KMS-11 (cell line): ENCODE data around the gene ADGRL1.
"Not testable (repeated sequence)": the region's sequence is repeated elsewhere in the genome, so short reads cannot be mapped to it uniquely, and the experiment has no call there.

Experiments
- H2AFZ ChIP-seq: fragments of 200-600 bp; sonication (generic); 2 replicates; pipeline ENCODE4 v1.6.1; 2016; ENCODE audit warnings: antibody characterized with exemption, mixed run types, low read depth
- H3K27ac ChIP-seq: fragments of 200-600 bp; sonication (generic); 2 replicates; pipeline ENCODE4 v1.6.1; 2016; ENCODE audit warnings: mild to moderate bottlenecking, mixed run types
- H3K27me3 ChIP-seq: fragments of 200-600 bp; sonication (generic); 2 replicates; pipeline ENCODE4 v1.6.1; 2017; ENCODE audit warnings: mild to moderate bottlenecking, low read depth, mixed run types, moderate library complexity; ENCODE audit not compliant: insufficient read depth
- H3K36me3 ChIP-seq: fragments of 200-600 bp; sonication (generic); 2 replicates; pipeline ENCODE4 v1.6.1; 2017; ENCODE audit warnings: mild to moderate bottlenecking, mixed run types; ENCODE audit not compliant: insufficient read depth
- H3K4me1 ChIP-seq: fragments of 200-600 bp; sonication (generic); 2 replicates; pipeline ENCODE4 v1.6.1; 2016; ENCODE audit warnings: mild to moderate bottlenecking, low read depth, mixed run types; ENCODE audit not compliant: poor library complexity, severe bottlenecking
- H3K4me2 ChIP-seq: fragments of 200-600 bp; sonication (generic); 2 replicates; pipeline ENCODE4 v1.7.0; 2016; ENCODE audit warnings: mild to moderate bottlenecking, mixed run types
- H3K4me3 ChIP-seq: fragments of 200-600 bp; sonication (generic); IDR thresholded peaks from 2 replicates; pipeline ENCODE4 v1.6.1; 2017; ENCODE audit warnings: low read depth, low read length, mixed read lengths; ENCODE audit not compliant: insufficient read depth
- H3K79me2 ChIP-seq: fragments of 200-600 bp; sonication (generic); 2 replicates; pipeline ENCODE4 v1.6.1; 2016; ENCODE audit warnings: low read depth, mixed run types; ENCODE audit not compliant: insufficient read depth
- H3K9ac ChIP-seq: fragments of 200-600 bp; sonication (generic); 2 replicates; pipeline ENCODE4 v1.6.1; 2016; ENCODE audit warnings: mild to moderate bottlenecking, mixed run types
- H4K20me1 ChIP-seq: fragments of 200-600 bp; sonication (generic); 2 replicates; pipeline ENCODE4 v1.6.1; 2016; ENCODE audit warnings: mild to moderate bottlenecking, mixed run types; ENCODE audit not compliant: insufficient read depth
- TF ChIP-seq, protein P1 (sequence below): fragments of 200-600 bp; sonication (generic); conservative IDR thresholded peaks from 2 replicates; pipeline ENCODE4 v1.6.1; 2017; ENCODE audit warnings: low read depth, mild to moderate bottlenecking, antibody characterized with exemption, low read length, moderate library complexity, mixed read lengths

ADGRL1 gene

DNA sequence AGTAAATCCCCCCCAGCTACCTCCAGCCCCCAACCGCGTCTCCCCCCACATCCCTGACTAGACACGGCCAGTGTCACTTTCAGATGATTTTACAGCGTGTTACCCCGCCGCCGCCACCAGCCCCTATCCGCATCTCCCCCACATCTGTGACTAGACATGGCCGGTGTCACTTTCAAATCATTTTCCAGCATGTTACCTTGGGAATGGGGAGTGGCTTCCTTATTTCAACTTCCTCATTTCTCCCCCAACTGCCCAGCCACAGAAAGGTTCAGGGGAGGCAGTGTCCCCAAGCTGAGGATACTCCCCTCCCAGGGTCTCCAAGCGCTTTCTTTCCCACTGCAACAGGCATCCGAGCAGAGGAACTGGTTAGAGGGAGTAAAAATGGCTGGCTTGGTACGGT, 18.4 kb downstream of the ADGRL1 start:
- TF ChIP-seq, protein P1, sequence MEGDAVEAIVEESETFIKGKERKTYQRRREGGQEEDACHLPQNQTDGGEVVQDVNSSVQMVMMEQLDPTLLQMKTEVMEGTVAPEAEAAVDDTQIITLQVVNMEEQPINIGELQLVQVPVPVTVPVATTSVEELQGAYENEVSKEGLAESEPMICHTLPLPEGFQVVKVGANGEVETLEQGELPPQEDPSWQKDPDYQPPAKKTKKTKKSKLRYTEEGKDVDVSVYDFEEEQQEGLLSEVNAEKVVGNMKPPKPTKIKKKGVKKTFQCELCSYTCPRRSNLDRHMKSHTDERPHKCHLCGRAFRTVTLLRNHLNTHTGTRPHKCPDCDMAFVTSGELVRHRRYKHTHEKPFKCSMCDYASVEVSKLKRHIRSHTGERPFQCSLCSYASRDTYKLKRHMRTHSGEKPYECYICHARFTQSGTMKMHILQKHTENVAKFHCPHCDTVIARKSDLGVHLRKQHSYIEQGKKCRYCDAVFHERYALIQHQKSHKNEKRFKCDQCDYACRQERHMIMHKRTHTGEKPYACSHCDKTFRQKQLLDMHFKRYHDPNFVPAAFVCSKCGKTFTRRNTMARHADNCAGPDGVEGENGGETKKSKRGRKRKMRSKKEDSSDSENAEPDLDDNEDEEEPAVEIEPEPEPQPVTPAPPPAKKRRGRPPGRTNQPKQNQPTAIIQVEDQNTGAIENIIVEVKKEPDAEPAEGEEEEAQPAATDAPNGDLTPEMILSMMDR = no peak
- Histone ChIP-seq H3K79me2 (no peaks in the 10 kb centered on the region), H3K4me1 (no peaks in the 10 kb centered on the region), H3K27me3 (peaks cover 53% of the 10 kb centered on the region; the same call in 1 of the 2 replicates), H4K20me1 (no peaks in the 10 kb centered on the region), H3K4me2 (no peak overlapping the region), H3K36me3 (no peaks in the 10 kb centered on the region), H3K27ac (no peak overlapping the region), H3K4me3 (no peak overlapping the region), H2AFZ (no peak overlapping the region), H3K9ac (no peak overlapping the region)

DNA sequence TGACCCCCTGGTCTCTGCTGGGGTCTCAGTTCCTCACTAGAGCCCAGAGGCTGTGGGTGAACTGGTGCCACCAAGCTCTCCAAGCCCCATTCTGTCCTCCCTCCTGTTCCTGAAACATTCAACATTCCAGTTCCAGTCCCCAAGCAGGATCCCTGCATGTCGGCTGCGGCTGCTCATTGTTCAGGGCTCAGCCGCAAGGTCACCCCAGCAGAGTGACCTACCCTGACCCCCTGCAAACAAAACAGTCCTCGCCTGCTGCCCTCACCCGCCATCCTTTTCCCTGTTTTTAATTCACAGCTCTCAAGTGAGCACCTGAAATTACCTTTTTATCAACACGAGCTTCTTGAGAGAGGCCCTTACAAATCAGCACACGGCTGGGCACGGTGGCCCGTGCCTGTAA, 19.3 kb downstream of the ADGRL1 start:
- not testable (repeated sequence) for H3K4me3 ChIP-seq, H3K4me1 ChIP-seq, H4K20me1 ChIP-seq, H3K9ac ChIP-seq, H2AFZ ChIP-seq, H3K27ac ChIP-seq, H3K79me2 ChIP-seq, H3K4me2 ChIP-seq, H3K36me3 ChIP-seq
- H3K27me3 ChIP-seq = peaks cover 52% of the 10 kb centered on the region; the same call in 1 of the 2 replicates

DNA sequence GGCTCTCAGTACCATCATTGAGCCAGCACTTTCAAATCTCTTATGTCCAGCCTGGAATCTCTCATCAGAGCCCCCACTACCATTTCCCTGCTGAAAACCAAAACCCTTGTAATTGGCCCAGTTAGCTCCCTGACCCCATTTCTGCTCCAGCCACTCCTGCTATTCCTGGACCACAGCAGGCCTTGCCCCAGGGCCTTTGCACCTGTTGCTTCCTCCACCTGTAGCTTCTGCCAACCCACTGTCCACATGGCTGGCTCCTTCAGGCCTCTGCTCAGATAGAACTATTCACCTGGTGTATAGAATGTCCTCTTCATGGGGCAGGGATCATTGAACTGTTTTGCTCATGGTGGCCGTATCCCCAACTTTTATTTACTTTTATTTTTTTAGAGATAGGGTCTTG, 20.3 kb downstream of the ADGRL1 start:
- H2AFZ ChIP-seq, H3K4me3 ChIP-seq, H3K4me1 ChIP-seq, H3K9ac ChIP-seq, H3K79me2 ChIP-seq, H3K4me2 ChIP-seq, H4K20me1 ChIP-seq, H3K36me3 ChIP-seq, H3K27ac ChIP-seq: not testable (repeated sequence)
- H3K27me3 ChIP-seq = peaks cover 58% of the 10 kb centered on the region; the same call in 1 of the 2 replicates

GRCh38 chr19:14185158-14185557, 20.8 kb downstream of the ADGRL1 start:
- peaks cover 56% of the 10 kb centered on the region; the same call in 1 of the 2 replicates for H3K27me3 ChIP-seq
- no peaks in the 10 kb centered on the region for H4K20me1 ChIP-seq
- no peak overlapping the region for H3K27ac ChIP-seq
- no peak overlapping the region for H3K4me3 ChIP-seq
- H3K36me3 ChIP-seq = no peaks in the 10 kb centered on the region
- no peaks in the 10 kb centered on the region for H3K79me2 ChIP-seq
- no peak overlapping the region for H3K9ac ChIP-seq
- H3K4me2 ChIP-seq = no peak overlapping the region
- H3K4me1 ChIP-seq = no peaks in the 10 kb centered on the region
- no peak overlapping the region for H2AFZ ChIP-seq
- TF ChIP-seq, protein P1 = no peak

- Histone ChIP-seq H3K27me3 (peaks cover 49% of the 10 kb centered on the region; the same call in 1 of the 2 replicates), H3K36me3 (no peaks in the 10 kb centered on the region), H3K27ac (no peak overlapping the region), H3K4me3 (no peak overlapping the region), H3K4me2 (no peak overlapping the region), H3K4me1 (no peaks in the 10 kb centered on the region), H4K20me1 (no peaks in the 10 kb centered on the region), H3K79me2 (no peaks in the 10 kb centered on the region), H2AFZ (no peak overlapping the region), H3K9ac (no peak overlapping the region)
- TF ChIP-seq, protein P1 = no peak
Observed at GRCh38 chr19:14183741-14184350, 22.1 kb downstream of the ADGRL1 start.
